DND-41 (cell line): Measurements from ENCODE around the gene CASR.

Experiments
- CTCF ChIP-seq: IDR thresholded peaks from 2 replicates; pipeline ENCODE4 v1.5.1; 2012; ENCODE audit warnings: borderline replicate concordance, low read length, moderate library complexity, mild to moderate bottlenecking; ENCODE audit not compliant: poor library complexity, severe bottlenecking; ENCODE audit errors: extremely low read depth
- EZH2 ChIP-seq: IDR thresholded peaks from 3 replicates; pipeline ENCODE4 v1.6.1; 2012; ENCODE audit warnings: borderline replicate concordance, low read depth, mild to moderate bottlenecking, moderate library complexity, low read length, inconsistent platforms; ENCODE audit not compliant: severe bottlenecking

DNA sequence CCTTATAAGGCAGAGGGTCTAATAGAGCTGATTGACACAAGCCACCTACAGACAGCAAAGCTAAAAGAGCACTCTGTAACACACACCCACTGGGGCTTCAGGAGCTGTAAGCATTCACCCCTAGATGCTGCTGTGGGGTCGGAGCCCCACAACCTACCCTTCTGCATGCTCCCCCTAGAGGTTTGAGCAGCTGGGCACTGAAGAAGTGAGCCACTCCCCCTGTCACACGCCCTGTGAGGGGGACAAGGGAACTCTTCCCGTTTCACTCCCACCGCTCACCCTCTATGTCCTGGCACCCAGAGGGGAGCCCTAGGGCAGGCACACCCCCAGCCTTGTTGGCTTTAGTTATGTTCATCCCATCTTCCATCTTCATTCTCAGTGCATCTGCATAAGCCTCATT, 132.2 kb downstream of the CASR start:
- no peak for TF ChIP-seq CTCF
- no peak for TF ChIP-seq EZH2
